Stimulated activated naive CD8-positive, alpha-beta T cell treated with anti-CD3 and anti-CD28 coated beads, Interleukin-15, Interleukin-2, amounts not matched to agents 100 U/mL and 50 U/mL, for 24 hours (primary cell): Measurements from ENCODE around the gene RMC1.
"Not testable (repeated sequence)": the region's sequence is repeated elsewhere in the genome, so short reads cannot be mapped to it uniquely, and the experiment has no call there.

Experiments used
- ATAC-seq: fragments of 150-1000 bp; cut with Tn5 transposase; one replicate; pipeline ENCODE4 v1.10.0; 2021
- DNase-seq: peaks from one replicate; pipeline ENCODE4 v3.0.0; 2021

The RMC1 gene

GRCh38 chr18:23563377-23564043 is 60.2 kb downstream of the RMC1 start:
- DNase-seq = no peak
- peak; percentile 95 for ATAC-seq

GRCh38 chr18:23565916-23566547 is 62.7 kb downstream of the RMC1 start:
- ATAC-seq (no peak), DNase-seq (no peak)

- ATAC-seq (no peak), DNase-seq (no peak)
Measured at GRCh38 chr18:23567671-23568070, 64.4 kb downstream of the RMC1 start.

GRCh38 chr18:23568281-23569138 is 65.2 kb downstream of the RMC1 start:
- no peak for DNase-seq
- ATAC-seq = no peak

- DNase-seq = no peak
- no peak for ATAC-seq
Measured at GRCh38 chr18:23569299-23570063, 66.2 kb downstream of the RMC1 start.

- ATAC-seq (no peak), DNase-seq (no peak)
Measured at GRCh38 chr18:23570912-23571504, 67.7 kb downstream of the RMC1 start.

GRCh38 chr18:23572012-23572411 is 68.7 kb downstream of the RMC1 start:
- ATAC-seq = no peak
- DNase-seq = no peak

- DNase-seq (no peak), ATAC-seq (no peak)
Measured at GRCh38 chr18:23572570-23572969, 69.3 kb downstream of the RMC1 start.

- DNase-seq = no peak
- ATAC-seq = no peak
Measured at GRCh38 chr18:23573020-23573419, 69.7 kb downstream of the RMC1 start.

- ATAC-seq (peak; percentile 72), DNase-seq (peak; percentile 43)
Measured at GRCh38 chr18:23573626-23574431, 70.5 kb downstream of the RMC1 start.

- DNase-seq (no peak), ATAC-seq (no peak)
Measured at GRCh38 chr18:23574611-23575308, 71.4 kb downstream of the RMC1 start.

GRCh38 chr18:23575309-23575651 is 72.0 kb downstream of the RMC1 start:
- DNase-seq (no peak), ATAC-seq (no peak)

- ATAC-seq, DNase-seq: not testable (repeated sequence)
Measured at GRCh38 chr18:23577521-23577920, 74.2 kb downstream of the RMC1 start.

GRCh38 chr18:23578067-23578701 is 74.9 kb downstream of the RMC1 start:
- ATAC-seq (no peak), DNase-seq (no peak)

- DNase-seq (no peak), ATAC-seq (no peak)
Measured at GRCh38 chr18:23578891-23579653, 75.8 kb downstream of the RMC1 start.

- ATAC-seq = no peak
- DNase-seq = no peak
Measured at GRCh38 chr18:23580677-23581367, 77.5 kb downstream of the RMC1 start.
